Embryonic facial prominence (tissue), 1 donor: ENCODE measurements around the gene DNM1.
A peak's percentile ranks its signal among the peaks of the same experiment; 100 is the strongest.
"Not testable (repeated sequence)": the region's sequence is repeated elsewhere in the genome, so short reads cannot be mapped to it uniquely, and the experiment has no call there.

Experiments
- DNase-seq: peaks from one replicate; pipeline ENCODE4 v3.0.0-alpha.2; 2016; ENCODE audit errors: extremely low spot score

Gene DNM1

GRCh38 chr9:128224877-128225276 lies 21.7 kb downstream of the DNM1 start:
- DNase-seq: no peak

- DNase-seq: no peak
These were observed 22.7 kb downstream of the DNM1 start for GRCh38 chr9:128225770-128226411.

GRCh38 chr9:128226412-128226801 lies 23.2 kb downstream of the DNM1 start:
- no peak for DNase-seq

GRCh38 chr9:128230897-128231296 lies 27.7 kb downstream of the DNM1 start:
- not testable (repeated sequence) for DNase-seq

GRCh38 chr9:128231638-128232527 lies 28.7 kb downstream of the DNM1 start:
- no peak for DNase-seq

- DNase-seq: no peak
These were observed 29.6 kb downstream of the DNM1 start for GRCh38 chr9:128232528-128233428.

- DNase-seq: no peak
These were observed 30.7 kb downstream of the DNM1 start for GRCh38 chr9:128233817-128234406.

GRCh38 chr9:128242124-128242523 lies 38.9 kb downstream of the DNM1 start:
- no peak for DNase-seq

- no peak for DNase-seq
These were observed 39.6 kb downstream of the DNM1 start for GRCh38 chr9:128242828-128243214.

- DNase-seq: peak; percentile 83
These were observed 40.2 kb downstream of the DNM1 start for GRCh38 chr9:128243215-128244018.

- DNase-seq: no peak
These were observed 41.1 kb downstream of the DNM1 start for GRCh38 chr9:128244091-128244836.

- peak; percentile 95 for DNase-seq
These were observed 41.7 kb downstream of the DNM1 start for GRCh38 chr9:128244837-128245231.

GRCh38 chr9:128245421-128246151 lies 42.4 kb downstream of the DNM1 start:
- DNase-seq: peak; percentile 77

GRCh38 chr9:128246471-128246870 lies 43.3 kb downstream of the DNM1 start:
- DNase-seq: no peak

- DNase-seq: no peak
These were observed 44.1 kb downstream of the DNM1 start for GRCh38 chr9:128247226-128247803.

- DNase-seq: no peak
These were observed 46.4 kb downstream of the DNM1 start for GRCh38 chr9:128249558-128249907.

GRCh38 chr9:128249908-128250838 lies 47.0 kb downstream of the DNM1 start:
- peak; percentile 31 for DNase-seq
